ENCODE results near the gene MESP2. TPM values are rescaled to one million over a fixed set of nuclear protein-coding genes. Genes with fewer than 3 reads are reported as not detected.

The MESP2 gene
- total RNA-seq, 1 experiment from 2014 or later: 1.1 TPM

DNA sequence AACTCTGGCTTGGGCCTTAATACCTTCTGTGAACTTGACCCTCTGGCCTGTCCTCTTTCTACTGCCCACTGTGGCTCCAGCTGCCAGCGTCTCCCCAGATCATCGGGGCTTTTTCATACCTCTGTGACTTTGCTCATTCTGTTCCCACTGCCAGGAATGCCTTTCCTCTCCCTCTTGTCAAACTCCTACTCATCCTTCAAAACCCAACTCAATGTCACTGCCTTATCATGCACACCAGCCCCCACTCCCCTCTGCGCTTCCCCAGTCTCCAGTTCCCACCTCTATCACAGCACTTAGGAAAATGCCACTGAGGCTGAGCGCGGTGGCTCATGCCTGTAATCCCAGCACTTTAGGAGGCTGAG is 33.6 kb downstream of the MESP2 start:
- H3K9me3 ChIP-seq (ENCODE audit: control insufficient read depth, insufficient read depth, low read depth, low read length): no peaks in the 10 kb centered on the region
- DNase-seq (ENCODE audit: low read depth, low spot score): no peak
- BruUV-seq (replicated peaks): no TSS peak
- POLR2A ChIA-PET: interaction anchor here (0.7 kb wide), 1 partner anchor 127 kb away, joined by 3 read pairs; no protein-coding TSS in a partner anchor
- peaks cover 40% of the 10 kb centered on the region for H3K4me1 ChIP-seq (ENCODE audit: control insufficient read depth, insufficient read depth, low read length)
- no peaks in the 10 kb centered on the region for H3K27me3 ChIP-seq (ENCODE audit: control insufficient read depth, insufficient read depth, low read length)
- H3K27ac ChIP-seq (ENCODE audit: low read length): peak overlapping the region; percentile 44; the same call in 1 of the 2 replicates
- intact Hi-C loops (cut with micrococcal nuclease; ENCODE audit: unreplicated experiment) (no loop called here), in situ Hi-C loops (cut with HindIII; ENCODE audit: low pct_unique_long_range_greater_than_20kb, low sequenced_read_pairs) (no loop called here)
- TF ChIP-seq POLR2AphosphoS5 (IDR thresholded peaks at IDR 0.05; ENCODE audit: low read depth, low read length) (no peak), REST (IDR thresholded peaks at IDR 0.05; ENCODE audit: insufficient read depth in 1 of 2, low read depth in 2 of 2, low read length in 1 of 2) (no peak), SIN3A (IDR thresholded peaks at IDR 0.05; ENCODE audit: borderline replicate concordance, insufficient read depth, low read depth, low read length) (no peak), TCF7L2 (IDR thresholded peaks at IDR 0.05; ENCODE audit: low read depth, low read length) (no peak)
- TF ChIP-seq, protein P1, sequence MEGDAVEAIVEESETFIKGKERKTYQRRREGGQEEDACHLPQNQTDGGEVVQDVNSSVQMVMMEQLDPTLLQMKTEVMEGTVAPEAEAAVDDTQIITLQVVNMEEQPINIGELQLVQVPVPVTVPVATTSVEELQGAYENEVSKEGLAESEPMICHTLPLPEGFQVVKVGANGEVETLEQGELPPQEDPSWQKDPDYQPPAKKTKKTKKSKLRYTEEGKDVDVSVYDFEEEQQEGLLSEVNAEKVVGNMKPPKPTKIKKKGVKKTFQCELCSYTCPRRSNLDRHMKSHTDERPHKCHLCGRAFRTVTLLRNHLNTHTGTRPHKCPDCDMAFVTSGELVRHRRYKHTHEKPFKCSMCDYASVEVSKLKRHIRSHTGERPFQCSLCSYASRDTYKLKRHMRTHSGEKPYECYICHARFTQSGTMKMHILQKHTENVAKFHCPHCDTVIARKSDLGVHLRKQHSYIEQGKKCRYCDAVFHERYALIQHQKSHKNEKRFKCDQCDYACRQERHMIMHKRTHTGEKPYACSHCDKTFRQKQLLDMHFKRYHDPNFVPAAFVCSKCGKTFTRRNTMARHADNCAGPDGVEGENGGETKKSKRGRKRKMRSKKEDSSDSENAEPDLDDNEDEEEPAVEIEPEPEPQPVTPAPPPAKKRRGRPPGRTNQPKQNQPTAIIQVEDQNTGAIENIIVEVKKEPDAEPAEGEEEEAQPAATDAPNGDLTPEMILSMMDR (IDR thresholded peaks at IDR 0.05): no peak
- H3K36me3 ChIP-seq (ENCODE audit: control insufficient read depth, insufficient read depth, low read length): no peaks in the 10 kb centered on the region
- no peak overlapping the region for H3K4me3 ChIP-seq (ENCODE audit: low read depth in 2 of 2, low read length in 2 of 2)
- CTCF ChIA-PET: no interaction called here
- no peak for ATAC-seq

DNA sequence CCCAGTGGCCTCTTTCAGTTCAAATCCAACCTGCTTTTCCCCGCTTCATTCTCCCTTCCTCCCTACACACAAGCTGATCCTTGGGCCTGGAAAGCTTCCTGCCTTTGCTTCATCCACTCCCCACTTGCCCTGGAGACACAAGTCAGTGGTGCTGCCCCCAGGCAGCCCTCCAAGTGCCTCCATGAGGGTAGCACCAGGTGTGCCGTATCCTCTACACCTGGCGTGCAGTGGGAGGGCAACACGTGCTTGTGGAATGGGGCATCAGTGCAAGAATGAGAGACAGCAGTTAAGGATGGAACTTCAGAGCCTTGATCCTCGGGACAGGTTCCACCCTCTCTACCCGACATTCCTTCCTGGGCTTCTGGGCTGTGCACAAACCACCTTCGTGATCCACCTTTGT is 34.7 kb downstream of the MESP2 start:
- CTCF ChIA-PET: no interaction called here
- DNase-seq (ENCODE audit: low read depth, low spot score): no peak
- intact Hi-C loops (cut with micrococcal nuclease; ENCODE audit: unreplicated experiment) (no loop called here), in situ Hi-C loops (cut with HindIII; ENCODE audit: low pct_unique_long_range_greater_than_20kb, low sequenced_read_pairs) (no loop called here)
- H3K27ac ChIP-seq (ENCODE audit: low read length): no peak overlapping the region
- no peaks in the 10 kb centered on the region for H3K36me3 ChIP-seq (ENCODE audit: control insufficient read depth, insufficient read depth, low read length)
- POLR2A ChIA-PET: no interaction called here
- no peak for TF ChIP-seq REST (IDR thresholded peaks at IDR 0.05; ENCODE audit: insufficient read depth in 1 of 2, low read depth in 2 of 2, low read length in 1 of 2)
- no peak for TF ChIP-seq TCF7L2 (IDR thresholded peaks at IDR 0.05; ENCODE audit: low read depth, low read length)
- TF ChIP-seq POLR2AphosphoS5 (IDR thresholded peaks at IDR 0.05; ENCODE audit: low read depth, low read length): no peak
- TF ChIP-seq SIN3A (IDR thresholded peaks at IDR 0.05; ENCODE audit: borderline replicate concordance, insufficient read depth, low read depth, low read length): no peak
- TF ChIP-seq, protein P1 (IDR thresholded peaks at IDR 0.05): no peak
- peaks cover 40% of the 10 kb centered on the region for H3K4me1 ChIP-seq (ENCODE audit: control insufficient read depth, insufficient read depth, low read length)
- BruUV-seq (replicated peaks): TSS peak; percentile 29
- no peak overlapping the region for H3K4me3 ChIP-seq (ENCODE audit: low read depth in 2 of 2, low read length in 2 of 2)
- ATAC-seq: no peak
- H3K9me3 ChIP-seq (ENCODE audit: control insufficient read depth, insufficient read depth, low read depth, low read length): no peaks in the 10 kb centered on the region
- H3K27me3 ChIP-seq (ENCODE audit: control insufficient read depth, insufficient read depth, low read length): no peaks in the 10 kb centered on the region
